AG09319 (cell line): ENCODE measurements around the gene SLC16A9.

ENCODE experiments used
- DNase-seq: peaks from one replicate; pipeline ENCODE4 v3.0.0-alpha.2; 2010; ENCODE audit warnings: low read depth; ENCODE audit errors: extremely low read depth
- TF ChIP-seq, protein P1 (sequence below): IDR thresholded peaks from 2 replicates; pipeline ENCODE4 v1.5.1; 2011; ENCODE audit warnings: low read depth, mild to moderate bottlenecking, inconsistent platforms, low read length, moderate library complexity

Gene SLC16A9

DNA sequence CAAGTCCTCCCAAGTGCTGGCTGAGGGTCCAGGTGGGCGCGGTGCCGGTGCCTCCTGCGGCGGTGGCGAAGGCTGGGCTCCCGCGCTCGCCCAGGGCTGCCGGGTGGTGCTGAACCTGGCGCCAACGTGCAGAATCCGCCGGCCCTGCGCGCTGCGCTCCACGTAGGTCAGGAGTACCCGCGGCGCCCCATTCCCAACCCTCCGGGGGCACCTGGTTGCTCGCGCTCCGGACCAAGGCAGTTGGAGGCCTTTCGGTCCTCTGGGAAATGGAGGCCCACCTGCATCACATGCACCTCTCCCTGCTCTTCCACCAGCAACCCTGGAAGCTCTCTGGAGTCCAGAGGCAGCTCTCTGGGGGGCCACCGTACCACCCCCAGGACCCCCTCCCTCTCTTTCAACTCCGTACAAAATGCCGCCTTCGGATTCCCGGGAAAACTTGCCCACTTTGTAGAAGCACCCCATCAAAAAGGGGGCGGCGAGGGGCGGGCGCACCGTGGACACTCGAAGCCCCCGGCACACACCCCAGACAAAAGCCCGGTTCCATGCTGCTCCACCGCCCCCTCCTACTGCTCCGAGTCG is 745 bp downstream of the SLC16A9 start:
- TF ChIP-seq, protein P1, sequence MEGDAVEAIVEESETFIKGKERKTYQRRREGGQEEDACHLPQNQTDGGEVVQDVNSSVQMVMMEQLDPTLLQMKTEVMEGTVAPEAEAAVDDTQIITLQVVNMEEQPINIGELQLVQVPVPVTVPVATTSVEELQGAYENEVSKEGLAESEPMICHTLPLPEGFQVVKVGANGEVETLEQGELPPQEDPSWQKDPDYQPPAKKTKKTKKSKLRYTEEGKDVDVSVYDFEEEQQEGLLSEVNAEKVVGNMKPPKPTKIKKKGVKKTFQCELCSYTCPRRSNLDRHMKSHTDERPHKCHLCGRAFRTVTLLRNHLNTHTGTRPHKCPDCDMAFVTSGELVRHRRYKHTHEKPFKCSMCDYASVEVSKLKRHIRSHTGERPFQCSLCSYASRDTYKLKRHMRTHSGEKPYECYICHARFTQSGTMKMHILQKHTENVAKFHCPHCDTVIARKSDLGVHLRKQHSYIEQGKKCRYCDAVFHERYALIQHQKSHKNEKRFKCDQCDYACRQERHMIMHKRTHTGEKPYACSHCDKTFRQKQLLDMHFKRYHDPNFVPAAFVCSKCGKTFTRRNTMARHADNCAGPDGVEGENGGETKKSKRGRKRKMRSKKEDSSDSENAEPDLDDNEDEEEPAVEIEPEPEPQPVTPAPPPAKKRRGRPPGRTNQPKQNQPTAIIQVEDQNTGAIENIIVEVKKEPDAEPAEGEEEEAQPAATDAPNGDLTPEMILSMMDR, result no peak
- DNase-seq, result no peak

DNA sequence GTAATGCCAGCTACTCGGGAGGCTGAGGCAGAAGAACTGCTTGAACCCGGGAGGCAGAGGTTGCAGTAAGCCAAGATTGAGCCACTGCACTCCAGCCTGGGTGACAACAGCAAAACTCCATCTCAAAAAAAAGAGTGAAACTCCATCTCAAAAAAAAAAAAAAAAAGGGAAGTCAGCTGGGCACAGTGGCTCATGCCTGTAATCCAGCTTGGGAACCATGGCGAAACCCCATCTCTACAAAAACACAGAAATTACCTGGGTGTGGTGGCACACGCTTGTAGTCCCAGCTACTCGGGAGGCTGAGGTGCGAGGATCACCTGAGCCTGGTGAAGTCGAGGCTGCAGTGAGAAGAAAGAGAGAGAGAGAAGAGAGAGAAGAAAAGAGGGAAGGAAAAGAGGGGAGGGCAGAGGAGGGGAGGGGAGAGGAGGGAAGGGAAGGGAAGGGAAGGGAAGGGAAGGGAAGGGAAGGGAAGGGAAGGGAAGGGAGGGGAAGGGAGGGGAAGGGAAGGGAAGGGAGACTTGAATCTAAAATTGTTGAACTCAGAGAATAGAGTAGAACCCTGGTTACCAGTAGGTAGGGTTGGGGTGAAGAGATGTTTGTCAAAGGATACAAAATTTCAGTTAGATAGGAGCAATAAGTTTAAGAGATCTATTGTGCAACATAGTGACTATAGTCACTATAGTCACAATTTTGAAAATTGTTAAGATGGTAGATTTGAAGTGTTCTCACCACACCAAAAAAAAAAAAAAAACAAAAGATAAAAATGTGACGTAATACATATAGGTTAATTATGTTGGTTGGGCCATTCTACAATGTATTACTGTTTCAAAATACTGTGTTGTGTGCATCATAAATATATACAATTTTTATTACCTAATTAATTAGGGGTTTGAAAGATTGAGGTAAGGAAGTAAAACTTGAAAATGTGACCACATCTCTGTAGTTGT is 2.5 kb downstream of the SLC16A9 start:
- no peak for DNase-seq

DNA sequence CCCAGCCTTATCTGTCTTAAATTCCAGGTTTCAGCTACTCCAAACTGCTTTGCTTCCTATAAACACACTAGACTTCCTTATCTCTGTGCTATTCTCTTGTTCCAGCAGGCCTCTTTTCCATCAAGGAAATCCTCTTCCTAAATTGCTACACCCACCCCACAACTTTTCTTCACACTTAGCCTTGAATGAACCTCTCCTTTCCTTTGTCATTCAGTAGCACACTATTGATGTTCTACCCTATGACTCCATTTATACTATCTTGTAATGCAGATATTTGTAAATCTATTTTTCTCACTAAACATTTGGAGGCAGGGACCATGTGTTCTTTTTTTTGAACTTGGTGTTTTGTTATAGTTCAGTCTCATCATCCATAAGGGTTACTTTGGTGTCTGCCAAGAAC is 3.7 kb downstream of the SLC16A9 start:
- TF ChIP-seq, protein P1, result no peak
- DNase-seq, result no peak

More for the DNA sequence above, 2.5 kb downstream of the SLC16A9 start:
- TF ChIP-seq, protein P1, result no peak

DNA sequence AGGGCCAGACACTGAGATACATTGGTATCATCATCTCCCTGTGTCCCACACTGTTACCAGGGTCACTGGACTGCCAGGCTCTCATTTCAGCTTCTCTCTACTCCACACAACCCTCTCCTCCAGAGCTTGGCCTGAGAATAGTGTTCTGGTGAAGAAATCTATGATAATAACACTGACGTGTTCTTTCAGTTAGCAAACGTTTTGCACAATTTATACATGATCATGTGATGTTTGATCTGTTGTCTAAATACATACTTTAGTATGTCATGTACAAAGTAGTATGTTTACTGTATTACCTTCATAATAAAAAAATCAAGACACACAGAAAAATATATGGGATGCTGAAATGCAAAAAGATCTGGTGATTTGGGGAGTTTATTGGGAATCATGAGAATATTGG is 5.0 kb downstream of the SLC16A9 start:
- no peak for DNase-seq
- TF ChIP-seq, protein P1, result no peak

DNA sequence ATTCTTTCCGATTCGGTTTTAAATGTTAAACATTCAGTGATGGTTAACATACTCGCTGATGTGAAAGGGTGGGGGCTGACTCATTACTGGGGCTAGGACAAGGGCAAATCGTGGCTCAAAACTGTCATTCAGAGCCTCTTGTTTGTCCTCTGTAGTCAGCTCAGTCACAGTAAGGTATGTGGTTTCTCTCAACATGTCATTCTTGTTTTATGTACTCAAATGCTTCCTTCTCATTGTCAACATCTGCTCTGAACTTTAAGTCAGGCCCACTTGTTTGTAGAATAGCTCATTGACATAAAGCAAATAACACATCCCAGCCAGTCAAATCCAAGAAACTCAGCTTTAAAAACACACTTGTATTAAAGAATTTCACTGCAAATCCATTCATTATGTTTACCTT is 7.3 kb downstream of the SLC16A9 start:
- DNase-seq, result no peak
- TF ChIP-seq, protein P1, result no peak

DNA sequence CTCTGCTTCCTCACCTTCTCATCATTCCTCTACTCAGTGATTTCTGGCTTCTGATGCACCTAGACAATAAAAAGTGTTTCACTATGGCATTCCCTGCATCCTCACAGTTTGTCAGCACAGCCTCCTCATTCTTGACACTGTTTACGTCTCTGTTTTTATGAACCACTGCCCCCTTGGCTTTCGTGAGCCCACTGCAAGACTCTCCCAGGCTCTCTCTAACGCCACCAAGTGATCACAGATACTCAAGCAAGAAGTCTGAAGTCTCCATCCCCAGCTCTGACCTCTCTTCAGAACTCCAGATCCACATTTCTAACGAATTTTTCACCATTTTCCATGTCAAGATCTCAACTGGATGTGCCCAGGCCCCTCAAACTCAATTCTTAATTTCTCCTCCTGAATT is 8.9 kb downstream of the SLC16A9 start:
- TF ChIP-seq, protein P1, result no peak
- DNase-seq, result no peak

DNA sequence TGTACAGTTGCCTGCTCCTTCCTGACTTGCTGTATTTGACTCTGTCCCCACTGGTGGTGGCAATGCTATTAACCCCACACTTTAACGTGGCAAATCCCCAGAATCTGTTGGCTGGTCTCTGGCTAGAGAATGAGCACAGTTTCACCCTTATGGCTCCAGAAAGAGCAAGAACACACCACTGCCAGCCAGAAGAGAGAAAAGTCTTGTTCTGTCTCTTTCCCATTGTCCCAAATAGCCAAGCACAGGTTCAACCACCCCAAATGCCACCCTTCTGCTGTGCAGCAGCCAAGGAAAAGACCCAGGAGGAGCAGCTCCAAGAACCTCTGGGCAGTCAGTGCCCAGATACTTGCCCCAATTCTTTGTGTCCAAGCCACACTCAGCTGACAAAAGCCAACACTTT is 11.3 kb downstream of the SLC16A9 start:
- TF ChIP-seq, protein P1, result no peak
- DNase-seq, result no peak
